Retinal pigment epithelial cell (primary cell): ENCODE data around the gene RNF207.

Source experiments
- DNase-seq: peaks from one replicate; pipeline ENCODE4 v3.0.0-alpha.2; 2010; ENCODE audit warnings: low read depth
- H3K4me3 ChIP-seq: 2 replicates; pipeline ENCODE4 v1.5.1; 2011; ENCODE audit warnings: mild to moderate bottlenecking, low read length, control low read depth, moderate library complexity
- CTCF ChIP-seq: conservative IDR thresholded peaks from 2 replicates; pipeline ENCODE4 v1.5.1; 2011; ENCODE audit warnings: low read depth, low read length, control low read depth, inconsistent platforms

Gene RNF207

DNA sequence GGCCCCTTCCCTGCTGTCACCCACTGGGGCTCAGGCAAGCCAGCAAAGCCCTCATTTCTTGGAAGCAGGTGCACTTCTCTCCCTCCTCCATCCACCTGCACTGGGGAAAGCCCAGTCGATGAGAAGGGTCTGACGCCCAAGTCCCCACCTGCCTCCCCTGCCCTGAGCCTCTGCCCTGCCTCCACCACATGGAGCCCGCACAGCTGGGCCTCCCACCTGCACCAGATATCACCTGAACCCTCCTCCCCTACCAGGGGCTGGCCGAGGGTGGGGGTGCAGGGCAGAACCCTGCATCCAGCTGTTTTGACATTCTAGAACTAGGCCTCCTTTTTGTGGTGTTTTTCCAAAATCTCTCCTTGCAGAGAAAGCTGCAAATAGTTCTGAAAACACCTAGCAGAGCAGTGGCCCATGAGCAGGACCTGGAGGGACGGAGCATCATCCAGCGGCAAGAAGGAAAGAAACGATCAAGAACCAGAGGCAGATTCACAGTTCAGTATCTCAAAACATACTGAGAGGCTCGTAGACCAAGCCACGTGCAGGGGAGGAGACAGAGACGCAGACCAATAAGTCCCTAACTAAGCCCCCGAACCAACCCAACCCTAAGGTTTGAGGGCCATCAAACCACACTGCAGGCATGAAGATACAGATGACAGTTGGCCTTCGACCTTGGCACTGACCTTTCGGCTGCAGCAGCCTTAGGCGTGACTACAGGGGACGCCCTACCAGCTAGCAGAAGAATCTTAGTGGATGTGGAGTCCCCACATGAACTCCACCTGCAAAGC, 42.5 kb upstream of the RNF207 start:
- no peak for TF ChIP-seq CTCF
- H3K4me3 ChIP-seq, result no peak overlapping the region
- DNase-seq, result no peak

DNA sequence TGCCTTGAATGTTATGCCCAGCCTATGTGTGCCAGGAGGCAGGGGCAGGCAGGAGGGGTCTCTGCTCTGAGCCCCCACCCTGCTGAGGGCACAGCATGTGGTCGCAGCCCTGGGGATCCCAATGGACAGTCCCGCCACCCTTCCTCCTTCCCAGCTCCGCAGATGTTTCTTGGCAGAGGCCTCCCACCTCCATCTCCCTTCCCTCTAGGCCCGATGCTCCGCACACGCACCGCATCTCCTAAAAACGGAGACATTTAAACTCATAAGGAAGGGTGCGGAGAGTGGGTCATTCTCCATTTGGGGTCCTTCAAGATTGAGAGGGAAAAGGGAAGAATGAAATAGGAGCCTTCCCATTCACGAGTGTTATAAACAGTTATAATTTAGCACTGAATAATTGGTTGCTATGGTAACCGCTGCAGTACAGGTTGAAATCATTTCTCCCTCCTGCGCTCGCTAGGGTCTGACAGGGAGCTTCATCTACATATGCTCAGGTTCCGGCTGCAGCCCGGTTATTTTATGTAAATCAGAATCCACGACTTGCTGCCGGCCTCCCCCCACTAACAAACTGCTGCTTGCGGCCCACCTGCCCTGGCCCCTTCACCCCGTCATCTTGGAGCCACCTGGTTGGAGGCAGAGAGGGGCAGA, 41.8 kb upstream of the RNF207 start:
- DNase-seq, result no peak
- no peak overlapping the region for H3K4me3 ChIP-seq
- no peak for TF ChIP-seq CTCF

GRCh38 chr1:6165027-6165426, 40.9 kb upstream of the RNF207 start:
- DNase-seq, result no peak
- no peak for TF ChIP-seq CTCF
- no peak overlapping the region for H3K4me3 ChIP-seq

GRCh38 chr1:6165441-6165985, 40.4 kb upstream of the RNF207 start:
- no peak for DNase-seq
- H3K4me3 ChIP-seq, result no peak overlapping the region
- TF ChIP-seq CTCF, result no peak

GRCh38 chr1:6166221-6166620, 39.7 kb upstream of the RNF207 start:
- no peak for TF ChIP-seq CTCF
- DNase-seq, result no peak

DNA sequence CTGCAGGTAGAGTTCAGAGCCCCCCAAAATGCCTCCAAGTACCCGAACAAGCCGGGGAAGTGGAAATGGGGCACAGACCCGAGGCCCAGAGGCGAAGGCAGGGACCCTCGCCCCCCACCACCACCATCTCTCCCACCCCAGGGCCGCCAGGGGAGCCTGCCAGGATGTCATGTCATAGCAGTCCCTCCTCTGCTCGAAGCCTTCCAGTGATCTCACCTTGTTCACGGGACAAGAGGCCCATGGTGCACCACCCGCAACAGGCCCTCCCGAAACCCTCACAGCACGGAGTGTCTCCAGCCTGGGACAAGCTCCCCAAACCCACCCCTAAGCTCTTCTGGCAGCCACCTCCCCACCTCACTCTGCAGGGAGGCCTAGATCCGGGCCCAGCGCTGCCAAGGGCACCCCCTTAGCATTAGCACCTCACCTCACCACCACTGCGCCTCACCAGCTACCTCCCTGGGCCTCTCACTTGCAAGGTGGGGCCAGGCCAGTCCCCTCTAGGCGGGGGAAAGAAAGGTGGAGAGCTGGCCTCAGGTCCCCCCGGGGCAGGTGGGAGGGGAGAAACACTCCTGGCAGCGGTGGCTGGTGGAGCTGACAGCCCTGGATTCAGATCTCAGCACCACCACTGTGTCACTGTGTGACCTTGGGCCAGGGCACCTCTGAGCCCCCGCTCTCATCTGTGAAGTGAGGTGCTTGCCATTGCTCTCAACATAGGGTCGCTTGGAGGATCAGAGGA, 39.1 kb upstream of the RNF207 start:
- no peak overlapping the region for H3K4me3 ChIP-seq
- no peak for DNase-seq
- no peak for TF ChIP-seq CTCF

More at GRCh38 chr1:6166221-6166620, 39.7 kb upstream of the RNF207 start:
- H3K4me3 ChIP-seq, result no peak overlapping the region
